Measurements from ENCODE around the gene DCTN1. TPM values are rescaled to one million over a fixed set of nuclear protein-coding genes. Genes with fewer than 3 reads are reported as not detected.

The DCTN1 gene
- total and polyA plus RNA-seq, 8 donors, result 121 to 162 (median 151) TPM

GRCh38 chr2:74417763-74418162, 37.7 kb upstream of the DCTN1 start:
- no peak overlapping the region for H3K4me3 ChIP-seq
- H3K9me3 ChIP-seq, result no peaks in the 10 kb centered on the region
- no peak overlapping the region for H3K27ac ChIP-seq
- peaks cover 4 to 36% of the 10 kb centered on the region in 2 donors for H3K4me1 ChIP-seq
- DNase-seq, result no peak
- no peaks in the 10 kb centered on the region for H3K36me3 ChIP-seq
- peaks cover 0 to 36% of the 10 kb centered on the region in 2 donors for H3K27me3 ChIP-seq
- intact Hi-C loops (cut with DNase I), result no loop called here
- TF ChIP-seq, protein P1, sequence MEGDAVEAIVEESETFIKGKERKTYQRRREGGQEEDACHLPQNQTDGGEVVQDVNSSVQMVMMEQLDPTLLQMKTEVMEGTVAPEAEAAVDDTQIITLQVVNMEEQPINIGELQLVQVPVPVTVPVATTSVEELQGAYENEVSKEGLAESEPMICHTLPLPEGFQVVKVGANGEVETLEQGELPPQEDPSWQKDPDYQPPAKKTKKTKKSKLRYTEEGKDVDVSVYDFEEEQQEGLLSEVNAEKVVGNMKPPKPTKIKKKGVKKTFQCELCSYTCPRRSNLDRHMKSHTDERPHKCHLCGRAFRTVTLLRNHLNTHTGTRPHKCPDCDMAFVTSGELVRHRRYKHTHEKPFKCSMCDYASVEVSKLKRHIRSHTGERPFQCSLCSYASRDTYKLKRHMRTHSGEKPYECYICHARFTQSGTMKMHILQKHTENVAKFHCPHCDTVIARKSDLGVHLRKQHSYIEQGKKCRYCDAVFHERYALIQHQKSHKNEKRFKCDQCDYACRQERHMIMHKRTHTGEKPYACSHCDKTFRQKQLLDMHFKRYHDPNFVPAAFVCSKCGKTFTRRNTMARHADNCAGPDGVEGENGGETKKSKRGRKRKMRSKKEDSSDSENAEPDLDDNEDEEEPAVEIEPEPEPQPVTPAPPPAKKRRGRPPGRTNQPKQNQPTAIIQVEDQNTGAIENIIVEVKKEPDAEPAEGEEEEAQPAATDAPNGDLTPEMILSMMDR (IDR thresholded peaks at IDR 0.05), result no peak
- no peak for ATAC-seq

DNA sequence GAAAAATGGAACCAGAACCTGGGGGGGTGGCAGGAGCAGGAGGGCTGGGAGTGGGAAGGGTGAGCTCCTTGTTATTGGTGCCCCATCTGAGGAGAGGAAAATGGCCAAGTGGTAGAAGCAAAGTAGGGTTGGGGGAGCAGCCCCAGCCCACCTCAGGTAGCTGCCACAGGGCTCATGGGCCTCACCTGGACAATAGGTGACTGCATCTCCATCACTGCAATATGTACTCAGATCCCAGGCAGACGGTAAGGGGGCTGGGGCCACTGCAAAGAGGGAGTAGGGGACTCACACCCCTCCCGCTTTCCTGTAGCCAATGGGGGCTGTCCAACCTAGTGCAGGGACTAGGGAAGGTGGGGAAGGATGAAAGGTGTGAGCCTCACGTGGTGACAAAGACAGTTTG, 37.1 kb upstream of the DCTN1 start:
- Histone ChIP-seq H3K4me1 (peaks cover 4 to 33% of the 10 kb centered on the region in 2 donors), H3K9me3 (no peaks in the 10 kb centered on the region), H3K36me3 (no peaks in the 10 kb centered on the region), H3K27ac (no peak overlapping the region), H3K4me3 (no peak overlapping the region), H3K27me3 (peaks cover 0 to 34% of the 10 kb centered on the region in 2 donors)
- intact Hi-C loops (cut with DNase I), result no loop called here
- TF ChIP-seq, protein P1 (IDR thresholded peaks at IDR 0.05), result no peak
- ATAC-seq, result no peak
- no peak for DNase-seq

- H3K9me3 ChIP-seq, result no peaks in the 10 kb centered on the region
- ATAC-seq (no peak), DNase-seq (no peak)
- no peak overlapping the region for H3K27ac ChIP-seq
- no peak overlapping the region for H3K4me3 ChIP-seq
- intact Hi-C loops (cut with DNase I), result no loop called here
- no peaks in the 10 kb centered on the region for H3K36me3 ChIP-seq
- TF ChIP-seq, protein P1 (IDR thresholded peaks at IDR 0.05), result no peak
- H3K4me1 ChIP-seq, result peaks cover 4 to 29% of the 10 kb centered on the region in 2 donors
- H3K27me3 ChIP-seq, result peaks cover 0 to 30% of the 10 kb centered on the region in 2 donors
These were observed 36.7 kb upstream of the DCTN1 start for GRCh38 chr2:74416778-74417177.

- intact Hi-C loops (cut with DNase I), result no loop called here
- no peaks in the 10 kb centered on the region for H3K36me3 ChIP-seq
- ATAC-seq (peak; percentile 17), DNase-seq (peak in 1 of 4 donors; percentile 14)
- TF ChIP-seq, protein P1 (IDR thresholded peaks at IDR 0.05), result no peak
- H3K4me1 ChIP-seq, result peaks cover 2 to 23% of the 10 kb centered on the region in 2 donors
- peaks cover 0 to 28% of the 10 kb centered on the region in 2 donors for H3K27me3 ChIP-seq
- H3K9me3 ChIP-seq, result no peaks in the 10 kb centered on the region
- H3K27ac ChIP-seq, result no peak overlapping the region
- H3K4me3 ChIP-seq, result peak overlapping the region; percentile 44 to 48
These were observed 35.8 kb upstream of the DCTN1 start for GRCh38 chr2:74415762-74416395.

- Histone ChIP-seq H3K9me3 (no peaks in the 10 kb centered on the region), H3K27me3 (peaks cover 0 to 28% of the 10 kb centered on the region in 2 donors), H3K36me3 (no peaks in the 10 kb centered on the region), H3K4me1 (peaks cover 0 to 20% of the 10 kb centered on the region in 2 donors), H3K4me3 (peak overlapping the region; percentile 44 to 48), H3K27ac (no peak overlapping the region)
- DNase-seq (peak in 2 of 4 donors; percentile 42 to 67), ATAC-seq (peak; percentile 83)
- TF ChIP-seq, protein P1 (IDR thresholded peaks at IDR 0.05), result peak; percentile 12 to 28
- intact Hi-C loops (cut with DNase I), result no loop called here
These were observed 35.0 kb upstream of the DCTN1 start for GRCh38 chr2:74414881-74415761.
